ENCODE results near the gene ANKS1B.
"Not testable (repeated sequence)": the region's sequence is repeated elsewhere in the genome, so short reads cannot be mapped to it uniquely, and the experiment has no call there.

ANKS1B gene

DNA sequence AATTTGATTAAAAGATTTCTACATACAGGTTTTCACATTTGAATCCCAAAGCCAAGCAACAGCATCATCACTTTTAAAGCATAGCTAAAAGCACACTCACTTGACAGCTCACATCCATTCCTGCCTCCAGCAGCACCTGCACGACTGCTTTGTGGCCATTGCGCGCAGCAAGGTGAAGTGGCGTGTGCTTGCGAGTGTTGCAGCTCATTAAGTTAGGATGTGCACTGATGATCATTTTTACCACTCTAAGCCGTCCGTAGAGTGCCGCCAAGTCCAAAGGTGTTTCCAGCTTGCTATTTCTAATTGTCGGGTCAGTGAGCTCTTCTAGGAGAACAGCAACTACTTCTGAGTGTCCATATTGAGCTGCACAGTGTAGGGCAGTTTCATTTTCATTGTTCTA is 178.4 kb downstream of the ANKS1B start:
- no peak for DNase-seq (ENCODE audit: low read depth)
- no peak for TF ChIP-seq CTCF (IDR thresholded peaks at IDR 0.05; ENCODE audit: control insufficient read depth, extremely low read depth, insufficient read depth)
- H3K4me3 ChIP-seq (ENCODE audit: low read depth, low read length) = no peak overlapping the region

- H3K4me3 ChIP-seq (ENCODE audit: low read depth, low read length) = no peak overlapping the region
- TF ChIP-seq CTCF (IDR thresholded peaks at IDR 0.05; ENCODE audit: control insufficient read depth, extremely low read depth, insufficient read depth) = no peak
- no peak for DNase-seq (ENCODE audit: low read depth)
Observed at GRCh38 chr12:99804715-99805114, 180.0 kb downstream of the ANKS1B start.

DNA sequence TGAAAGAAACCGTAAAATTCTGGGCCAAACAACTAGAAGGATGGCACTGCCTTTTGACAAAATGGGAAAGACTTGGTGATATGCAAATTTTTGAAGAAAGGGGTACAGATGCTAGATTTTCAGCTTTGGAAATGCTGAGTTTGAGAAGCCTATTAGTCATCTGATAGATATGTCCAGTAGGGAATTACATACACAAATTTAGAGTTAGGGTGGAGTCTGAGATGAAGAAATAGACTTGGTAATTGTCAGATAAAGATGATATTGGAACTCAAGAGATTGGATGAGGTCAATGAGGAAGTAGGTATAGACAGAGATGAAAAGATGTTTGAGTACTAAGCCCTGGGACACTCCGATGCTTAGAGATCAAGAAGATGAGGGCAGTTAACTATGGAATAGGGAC is 184.1 kb downstream of the ANKS1B start:
- H3K4me3 ChIP-seq (ENCODE audit: low read depth, low read length) = no peak overlapping the region
- no peak for TF ChIP-seq CTCF (IDR thresholded peaks at IDR 0.05; ENCODE audit: control insufficient read depth, extremely low read depth, insufficient read depth)
- no peak for DNase-seq (ENCODE audit: low read depth)

- DNase-seq (ENCODE audit: low read depth); H3K4me3 ChIP-seq (ENCODE audit: low read depth, low read length): not testable (repeated sequence)
Observed at GRCh38 chr12:99797931-99798330, 186.8 kb downstream of the ANKS1B start.

DNA sequence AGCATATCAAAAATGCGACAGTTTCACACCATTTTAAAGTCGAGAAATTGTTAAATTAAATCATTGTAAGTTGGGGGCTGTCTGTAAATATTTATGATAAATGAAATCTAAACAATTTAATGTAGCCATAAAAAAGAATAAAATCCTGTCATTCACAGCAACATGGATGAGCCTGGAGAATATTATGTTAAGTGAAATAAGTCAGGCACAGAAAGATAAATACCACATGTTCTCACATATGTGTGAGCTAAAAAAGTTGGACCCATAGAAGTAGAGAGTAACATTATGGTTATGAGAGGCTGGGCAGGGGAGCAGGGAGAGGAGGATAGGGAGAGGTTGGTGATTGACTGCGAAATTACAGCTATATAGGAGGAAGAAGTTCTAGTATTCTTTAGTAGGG is 201.3 kb downstream of the ANKS1B start:
- DNase-seq (ENCODE audit: low read depth) = no peak
- no peak for TF ChIP-seq CTCF (IDR thresholded peaks at IDR 0.05; ENCODE audit: control insufficient read depth, extremely low read depth, insufficient read depth)

DNA sequence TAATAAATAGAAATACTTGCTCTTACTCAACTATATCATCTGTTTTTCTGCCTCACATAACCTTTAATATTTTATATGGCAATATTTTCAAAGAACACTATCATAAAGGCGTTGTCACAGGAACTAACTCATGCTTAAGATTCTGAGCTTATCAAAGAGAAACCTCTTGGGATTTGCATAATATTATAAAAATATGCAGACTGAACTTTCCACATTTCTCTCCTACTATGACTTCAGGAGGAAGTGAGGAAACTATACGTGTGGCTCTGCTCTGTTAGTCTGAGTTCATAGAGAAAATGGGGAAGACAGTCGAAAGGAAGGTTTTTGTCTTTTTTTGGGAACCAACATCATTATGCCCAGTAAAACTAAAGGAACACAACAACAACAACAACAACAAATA is 212.5 kb downstream of the ANKS1B start:
- H3K4me3 ChIP-seq (ENCODE audit: low read depth, low read length) = no peak overlapping the region
- DNase-seq (ENCODE audit: low read depth) = no peak
- TF ChIP-seq CTCF (IDR thresholded peaks at IDR 0.05; ENCODE audit: control insufficient read depth, extremely low read depth, insufficient read depth) = no peak

More for the DNA sequence above, 201.3 kb downstream of the ANKS1B start:
- no peak overlapping the region for H3K4me3 ChIP-seq (ENCODE audit: low read depth, low read length)

DNA sequence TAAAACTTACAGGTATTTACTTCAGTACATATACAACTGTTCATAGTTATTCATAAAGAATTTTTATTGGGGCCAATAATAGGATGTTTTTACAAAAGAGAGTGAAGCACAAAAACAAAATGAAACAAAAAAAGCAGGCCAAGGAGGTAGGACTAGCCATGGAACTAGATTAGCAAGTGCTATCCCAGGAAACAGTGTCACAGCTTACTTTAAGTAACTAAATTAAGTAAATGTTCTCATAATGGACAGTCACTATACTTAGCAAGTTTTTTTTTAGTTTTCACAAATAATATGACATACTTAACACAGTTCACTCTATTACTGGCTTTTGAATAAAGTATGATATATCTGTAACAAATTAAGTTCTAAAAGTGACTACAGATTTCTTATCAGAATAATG is 213.1 kb downstream of the ANKS1B start:
- H3K4me3 ChIP-seq (ENCODE audit: low read depth, low read length) = no peak overlapping the region
- no peak for TF ChIP-seq CTCF (IDR thresholded peaks at IDR 0.05; ENCODE audit: control insufficient read depth, extremely low read depth, insufficient read depth)
- no peak for DNase-seq (ENCODE audit: low read depth)
